Measurements from ENCODE around the gene LRRC9.

The LRRC9 gene

DNA sequence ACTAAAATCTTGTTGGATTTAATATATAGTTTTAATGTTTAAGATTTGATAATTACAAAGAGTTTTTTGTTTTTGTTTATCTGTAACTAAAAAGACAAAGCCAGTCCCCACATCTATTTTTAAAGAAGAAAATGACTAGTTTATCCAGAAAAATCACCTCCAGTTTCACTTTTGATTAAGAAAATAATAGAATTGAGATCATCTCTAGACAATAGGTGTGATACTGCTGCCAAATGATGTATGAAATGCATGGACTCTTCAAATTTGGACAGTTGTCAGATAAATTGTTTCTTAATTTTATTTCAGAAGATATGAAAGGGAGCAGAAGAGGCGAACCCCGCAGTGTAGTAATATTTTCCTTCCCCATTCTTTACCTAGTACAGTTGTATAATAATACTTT, 191.8 kb downstream of the LRRC9 start:
- no CpG with 5 or more reads among the region's 2 CpGs for WGBS (ENCODE audit: insufficient coverage)
- peaks cover 2 to 41% (median 22%) of the 10 kb centered on the region in 4 experiments for H3K36me3 ChIP-seq (ENCODE audit: control insufficient read depth in 4 of 4, insufficient read depth in 4 of 4, low read length in 3 of 4)
- POLR2A ChIA-PET = no interaction called here

More for the DNA sequence above, 191.8 kb downstream of the LRRC9 start:
- CTCF ChIA-PET = no interaction called here
- Histone ChIP-seq H3K27ac (ENCODE audit: insufficient read depth in 1 of 2, low read depth in 1 of 2, low read length in 2 of 2, poor library complexity in 1 of 2, severe bottlenecking in 2 of 2) (no peak overlapping the region), H3K27me3 (replicated peaks in 2 of 5; ENCODE audit: control insufficient read depth in 4 of 5, insufficient read depth in 5 of 5, low read length in 4 of 5) (no peaks in the 10 kb centered on the region), H3K4me3 (ENCODE audit: control insufficient read depth in 1 of 7, extremely low read depth in 1 of 7, insufficient read depth in 4 of 7, low read depth in 2 of 7, low read length in 6 of 7) (no peak overlapping the region), H3K9me3 (ENCODE audit: control extremely low read depth in 1 of 5, control insufficient read depth in 4 of 5, insufficient read depth in 2 of 5, low read depth in 1 of 5, low read length in 4 of 5) (no peaks in the 10 kb centered on the region), H3K4me1 (ENCODE audit: control extremely low read depth in 1 of 4, control insufficient read depth in 4 of 4, insufficient read depth in 4 of 4, low read length in 3 of 4) (peaks cover 0 to 17% (median 0%) of the 10 kb centered on the region in 4 experiments)
- DNase-seq = no peak

Data from common myeloid progenitor, CD34-positive (primary cell).